Stimulated activated CD8-positive, alpha-beta memory T cell treated with anti-CD3 and anti-CD28 coated beads, Interleukin-7, amount 100 ng/mL, for 1 hour (primary cell): ENCODE data around the gene GSK3B.
"Not testable (repeated sequence)": the region's sequence is repeated elsewhere in the genome, so short reads cannot be mapped to it uniquely, and the experiment has no call there.

Source experiments
- DNase-seq, 2 donors: peaks; one replicate each; pipeline ENCODE4 v3.0.0-alpha.2; 2020; ENCODE audit warnings: low read depth in 2 of 2

Gene GSK3B

GRCh38 chr3:120013481-120013880 lies 80.8 kb downstream of the GSK3B start:
- no peak for DNase-seq

DNA sequence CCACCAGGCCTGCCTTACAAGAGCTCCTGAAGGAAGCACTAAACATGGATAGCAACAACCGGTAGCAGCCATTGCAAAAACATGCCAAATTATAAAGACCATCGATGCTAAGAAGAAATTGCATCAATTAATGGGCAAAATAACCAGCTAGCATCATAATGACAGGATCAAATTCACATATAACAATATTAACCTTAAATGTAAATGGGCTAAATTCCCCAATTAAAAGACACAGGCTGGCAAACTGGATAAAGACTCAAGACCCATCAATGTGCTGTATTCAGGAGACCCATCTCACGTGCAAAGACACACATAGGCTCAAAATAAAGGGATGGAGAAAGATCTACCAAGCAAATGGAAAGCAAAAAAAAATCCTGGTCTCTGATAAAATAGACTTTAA lies 88.5 kb downstream of the GSK3B start:
- DNase-seq: not testable (repeated sequence)

DNA sequence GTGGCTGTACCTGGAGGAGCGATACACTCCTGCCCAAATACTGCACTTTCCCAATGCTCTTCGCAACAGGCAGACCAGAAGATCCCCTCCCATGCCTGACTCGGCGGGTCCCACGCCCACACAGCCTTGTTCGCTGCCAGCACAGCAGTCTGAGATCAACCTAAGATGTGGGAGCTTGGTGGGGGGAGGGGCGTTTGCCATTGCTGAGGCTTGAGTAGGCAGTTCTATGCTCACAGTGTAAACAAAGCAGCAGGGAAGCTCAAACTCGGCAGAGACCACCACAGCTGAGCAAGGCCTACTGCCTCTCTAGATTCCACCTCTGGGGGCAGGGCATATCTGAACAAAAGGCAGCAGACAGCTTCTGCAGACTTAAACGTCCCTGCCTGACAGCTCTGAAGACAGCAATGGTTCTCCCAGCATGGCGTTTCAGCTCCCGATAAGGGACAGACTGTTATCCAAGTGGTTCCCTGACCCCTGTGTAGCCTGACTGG lies 90.2 kb downstream of the GSK3B start:
- DNase-seq: not testable (repeated sequence)

DNA sequence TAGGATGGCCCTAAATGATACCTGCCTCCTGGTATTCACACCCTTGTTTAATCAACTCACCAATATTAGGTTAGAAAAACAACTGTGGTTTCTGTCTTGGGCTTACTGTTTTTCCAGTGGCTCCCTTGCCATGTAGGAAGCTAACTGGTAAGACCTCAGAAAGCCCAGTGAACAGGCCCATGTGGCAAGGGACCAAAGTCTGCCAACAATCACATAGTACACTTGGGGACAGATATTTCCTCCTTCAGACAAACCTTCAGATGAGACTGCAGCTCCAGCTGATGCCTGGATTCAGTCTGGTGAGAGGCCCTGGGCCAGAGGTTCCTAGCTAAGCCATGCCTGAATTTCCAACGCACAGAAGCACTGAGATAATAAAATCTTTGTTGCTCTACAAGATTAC lies 96.1 kb downstream of the GSK3B start:
- no peak for DNase-seq

- DNase-seq: no peak
These were observed 103.4 kb downstream of the GSK3B start for GRCh38 chr3:119990888-119991287.

- no peak for DNase-seq
These were observed 104.1 kb downstream of the GSK3B start for GRCh38 chr3:119989981-119990655.

- DNase-seq: not testable (repeated sequence)
These were observed 107.4 kb downstream of the GSK3B start for GRCh38 chr3:119986812-119987211.

DNA sequence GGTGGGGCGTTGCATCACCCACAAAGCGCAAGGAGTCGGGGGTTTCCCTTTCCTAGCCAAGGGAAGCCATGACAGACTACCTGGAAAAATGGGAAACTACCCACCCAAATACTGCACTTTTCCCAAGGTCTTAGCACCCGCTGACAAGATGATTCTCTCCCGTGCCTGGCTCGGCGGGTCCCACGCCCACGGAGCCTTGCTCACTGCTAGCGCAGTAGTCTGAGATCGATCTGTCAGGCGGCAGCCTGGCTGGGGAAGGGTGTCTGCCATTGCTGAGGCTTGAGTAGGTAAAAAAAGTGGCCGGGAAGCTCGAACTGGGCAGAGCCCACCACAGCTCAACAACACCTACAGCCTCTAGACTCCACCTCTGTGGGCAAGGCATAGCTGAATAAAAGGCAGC lies 112.9 kb downstream of the GSK3B start:
- DNase-seq: no peak

- DNase-seq: no peak
These were observed 115.6 kb downstream of the GSK3B start for GRCh38 chr3:119978554-119979208.

- no peak for DNase-seq
These were observed 116.9 kb downstream of the GSK3B start for GRCh38 chr3:119977353-119977752.

GRCh38 chr3:119976214-119976613 lies 118.0 kb downstream of the GSK3B start:
- no peak for DNase-seq

GRCh38 chr3:119974656-119975055 lies 119.6 kb downstream of the GSK3B start:
- DNase-seq: no peak

- DNase-seq: no peak
These were observed 121.1 kb downstream of the GSK3B start for GRCh38 chr3:119973018-119973646.

DNA sequence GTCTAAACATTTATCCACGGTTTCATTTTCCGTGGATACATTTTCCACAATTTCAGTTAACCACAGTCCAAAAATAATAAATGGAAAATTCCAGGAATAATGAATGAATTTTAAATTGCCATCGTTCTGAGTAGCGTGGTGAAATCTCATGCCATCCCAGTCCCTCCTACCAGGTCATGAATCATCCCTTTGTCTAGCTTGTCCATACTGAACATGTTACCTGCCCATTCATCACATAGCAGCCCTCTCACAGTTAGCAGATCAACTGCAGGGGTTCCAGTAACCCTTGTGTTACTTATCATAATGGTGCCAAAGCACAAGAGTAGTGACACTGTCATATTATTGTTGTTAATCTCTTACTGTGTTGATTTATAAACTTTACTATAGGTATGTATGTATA lies 124.5 kb downstream of the GSK3B start:
- no peak for DNase-seq

GRCh38 chr3:119967353-119968006 lies 126.8 kb downstream of the GSK3B start:
- DNase-seq: no peak

DNA sequence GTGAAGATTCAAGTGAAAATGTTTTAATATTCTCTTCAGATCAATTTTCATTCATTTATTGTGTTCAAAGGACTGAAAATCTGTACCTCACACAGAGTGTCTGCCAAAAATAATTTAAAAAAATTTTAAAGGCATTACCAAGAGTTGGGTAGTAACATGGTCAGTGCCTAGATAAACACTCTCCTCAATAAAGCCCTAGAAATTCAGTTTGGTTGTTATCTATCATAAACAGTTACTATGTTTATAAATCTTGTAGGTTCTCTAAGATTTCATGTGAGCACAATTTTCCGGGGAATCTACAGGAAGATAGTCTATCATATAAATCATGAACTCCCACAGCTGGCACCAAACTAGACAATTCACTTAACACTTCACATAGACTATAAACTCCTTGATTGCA lies 128.6 kb downstream of the GSK3B start:
- DNase-seq: no peak

- DNase-seq: no peak
These were observed 130.0 kb downstream of the GSK3B start for GRCh38 chr3:119964294-119964693.

- DNase-seq: no peak
These were observed 138.3 kb downstream of the GSK3B start for GRCh38 chr3:119955972-119956371.

- no peak for DNase-seq
These were observed 143.5 kb downstream of the GSK3B start for GRCh38 chr3:119950666-119951325.

GRCh38 chr3:119945291-119945690 lies 149.0 kb downstream of the GSK3B start:
- no peak for DNase-seq

DNA sequence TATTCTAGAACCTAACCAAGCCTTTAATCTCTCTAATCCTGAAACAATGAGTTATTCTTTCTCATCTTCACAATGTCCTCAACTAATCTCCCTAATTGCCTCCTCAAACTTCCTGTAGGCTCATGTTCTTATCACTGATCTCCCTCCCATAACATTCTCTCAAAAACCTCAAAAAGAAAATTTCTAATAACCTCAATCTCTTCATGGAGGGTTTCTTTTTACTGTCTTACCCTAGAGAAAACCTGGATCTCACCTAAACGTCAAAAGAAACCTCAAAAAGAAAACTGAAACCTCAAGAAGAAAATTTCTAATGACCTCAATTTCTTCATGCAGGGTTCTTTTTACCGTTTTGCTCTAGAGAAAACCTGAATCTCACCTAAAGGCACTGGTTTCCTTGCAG lies 150.2 kb downstream of the GSK3B start:
- no peak for DNase-seq

- no peak for DNase-seq
These were observed 155.2 kb downstream of the GSK3B start for GRCh38 chr3:119939077-119939476.
